HepG2 (cell line): Measurements from ENCODE around the gene CYTH1. TPM values are rescaled to one million over a fixed set of nuclear protein-coding genes. Genes with fewer than 3 reads are reported as not detected.
A peak's percentile ranks its signal among the peaks of the same experiment; 100 is the strongest.

Source experiments
- ARID2 ChIP-seq: sonication (generic); formaldehyde crosslinking; IDR thresholded peaks from 2 replicates; pipeline ENCODE4 v1.8.1; 2022; ENCODE audit warnings: mild to moderate bottlenecking, missing genetic modification reagents, borderline replicate concordance
- ATRX ChIP-seq: sonication (generic); formaldehyde crosslinking; IDR thresholded peaks from 2 replicates; pipeline ENCODE4 v1.4.0; 2020; ENCODE audit warnings: missing genetic modification reagents, borderline replicate concordance
- CEBPZ ChIP-seq: IDR thresholded peaks from 2 replicates; pipeline ENCODE4 v1.6.1; 2012; ENCODE audit warnings: low read length, improper control_type of control experiment
- DRAP1 ChIP-seq: IDR thresholded peaks from 2 replicates; pipeline ENCODE4 v1.6.1; 2016; ENCODE audit warnings: missing genetic modification reagents, missing compliant biosample characterization
- HBP1 ChIP-seq: IDR thresholded peaks from 2 replicates; pipeline ENCODE4 v1.6.1; 2016; ENCODE audit warnings: low read depth, control low read depth
- KMT2A ChIP-seq: sonication (generic); formaldehyde crosslinking; IDR thresholded peaks from 2 replicates; pipeline ENCODE4 v1.4.0; 2020; ENCODE audit warnings: missing genetic modification reagents
- MAZ ChIP-seq, 2 experiments: sonication (generic) in 1 of 2; formaldehyde crosslinking in 1 of 2; IDR thresholded peaks; 2 replicates each; pipeline versions ENCODE4 v1.5.0 to v1.6.1; 2012 to 2020; ENCODE audit warnings: low read depth in 2 of 2, mild to moderate bottlenecking in 2 of 2, borderline replicate concordance in 1 of 2, improper control_type of control experiment in 1 of 2, low read length in 1 of 2, missing genetic modification reagents in 1 of 2, moderate library complexity in 1 of 2
- MIXL1 ChIP-seq: IDR thresholded peaks from 2 replicates; pipeline ENCODE4 v1.6.1; 2016
- MXD4 ChIP-seq: IDR thresholded peaks from 2 replicates; pipeline ENCODE4 v1.6.1; 2016; ENCODE audit warnings: mild to moderate bottlenecking, missing biosample characterization, missing genetic modification reagents
- NONO ChIP-seq, 2 experiments: fragments of 450-650 bp in 1 of 2; sonication (generic) in 1 of 2; formaldehyde crosslinking in 1 of 2; IDR thresholded peaks in 1 of 2; conservative IDR thresholded peaks in 1 of 2; 2 replicates each; pipeline versions ENCODE4 v1.6.1 to v1.8.0; 2017 to 2022; ENCODE audit warnings: mild to moderate bottlenecking in 1 of 2, missing genetic modification reagents in 1 of 2, moderate library complexity in 1 of 2
- PATZ1 ChIP-seq: sonication (generic); formaldehyde crosslinking; IDR thresholded peaks from 2 replicates; pipeline ENCODE4 v1.4.0; 2020; ENCODE audit warnings: missing genetic modification reagents
- RAD51 ChIP-seq: fragments of 450-650 bp; IDR thresholded peaks from 2 replicates; pipeline ENCODE4 v1.6.1; 2016; ENCODE audit warnings: borderline replicate concordance
- SP4 ChIP-seq: sonication (generic); formaldehyde crosslinking; IDR thresholded peaks from 2 replicates; pipeline ENCODE4 v1.8.1; 2023; ENCODE audit warnings: mild to moderate bottlenecking, missing genetic modification reagents
- THAP9 ChIP-seq: sonication (generic); formaldehyde crosslinking; IDR thresholded peaks from 2 replicates; pipeline ENCODE4; 2020; ENCODE audit warnings: missing genetic modification reagents, mild to moderate bottlenecking, borderline replicate concordance
- ZNF18 ChIP-seq: sonication (generic); formaldehyde crosslinking; IDR thresholded peaks from 2 replicates; pipeline ENCODE4 v1.8.0; 2022; ENCODE audit warnings: mild to moderate bottlenecking, missing genetic modification reagents; ENCODE audit not compliant: insufficient replicate concordance
- polyA plus RNA-seq, 8 experiments: library from polyadenylated mRNA; depleted of rRNA in 3 of 8; stranded (reverse) in 7 of 8; unstranded in 1 of 8; fragments of >200 nt; fragmentation: Illumina TruSeq in 4 of 8; extraction: Trizol in 4 of 8; gene quantifications; 2 replicates each; pipeline versions ENCODE4 v1.2.1 to v1.2.3, GENCODE V29; 2011 to 2016; ENCODE audit warnings: low read depth in 4 of 8, missing spikeins in 1 of 8, mixed read lengths in 1 of 8; ENCODE audit not compliant: insufficient read depth in 1 of 8
- total RNA-seq, 5 experiments: library from RNA; depleted of rRNA; stranded (reverse); fragments of >200 nt; fragmentation: Illumina TruSeq; extraction: Trizol; gene quantifications; 2 replicates each; pipeline ENCODE4 v1.2.3, GENCODE V29; 2016; ENCODE audit warnings: low read depth in 1 of 5

Gene CYTH1
- total and polyA plus RNA-seq, 2 of the 13 experiments (the other 11 are each of a cell fraction or from before 2014, with no cell fraction given) = 20.1 to 48.9 TPM

- TF ChIP-seq CEBPZ (no peak), PATZ1 (CRISPR knock-in tag) (peak; percentile 65; the same call in 1 of the 2 replicates), THAP9 (CRISPR knock-in tag) (peak; percentile 36; the same call in 1 of the 2 replicates), MAZ (IDR thresholded peaks at IDR 0.05; ENCODE audit: borderline replicate concordance, low read depth, low read length) (no peak), MAZ (CRISPR knock-in tag; IDR thresholded peaks at IDR 0.05; ENCODE audit: low read depth) (no peak), ARID2 (0 out of 2 replicates have a peak, but pooled peaks have one; percentile 67), ZNF18 (no peak), MIXL1 (CRISPR knock-in tag) (peak; percentile 77), HBP1 (CRISPR knock-in tag) (0 out of 2 replicates have a peak, but pooled peaks have one; percentile 31), ATRX (CRISPR knock-in tag) (no peak), RAD51 (0 out of 2 replicates have a peak, but pooled peaks have one; percentile 19), MXD4 (no peak; the same call in 1 of the 2 replicates), NONO (IDR thresholded peaks at IDR 0.05) (no peak), NONO (CRISPR knock-in tag; conservative IDR thresholded peaks at IDR 0.05) (peak; percentile 70), SP4 (CRISPR knock-in tag) (peak; percentile 19; the same call in 1 of the 2 replicates), DRAP1 (CRISPR knock-in tag) (peak; percentile 52; the same call in 1 of the 2 replicates), KMT2A (peak; percentile 65)
Measured at GRCh38 chr17:78748730-78749317, 33.2 kb downstream of the CYTH1 start (continued).
